RWPE2 (cell line): ENCODE measurements around the gene DACH1.

Experiments
- ATAC-seq: fragments of 200-7000 bp; cut with Tn5 transposase; 3 replicates; pipeline ENCODE4 v1.9.1; 2021; ENCODE audit warnings: low read depth
- DNase-seq: peaks from one replicate; pipeline ENCODE4 v3.0.0-alpha.2; 2020; ENCODE audit warnings: low spot score
- H3K27ac ChIP-seq: fragments of 450-650 bp; 2 replicates; pipeline ENCODE4 v1.5.1; 2017; ENCODE audit warnings: mild to moderate bottlenecking; ENCODE audit not compliant: poor library complexity, severe bottlenecking
- H3K27me3 ChIP-seq: fragments of 250-450 bp; sonication (Bioruptor Pico); 2 replicates; pipeline ENCODE4 v1.5.1; 2021; ENCODE audit warnings: mild to moderate bottlenecking, moderate library complexity; ENCODE audit not compliant: insufficient read depth, poor library complexity, severe bottlenecking
- H3K36me3 ChIP-seq: fragments of 250-450 bp; sonication (Bioruptor Pico); 2 replicates; pipeline ENCODE4 v1.5.1; 2020; ENCODE audit warnings: low read depth, mild to moderate bottlenecking, moderate library complexity
- H3K4me1 ChIP-seq: fragments of 250-450 bp; sonication (Bioruptor Pico); 2 replicates; pipeline ENCODE4 v1.5.1; 2021; ENCODE audit warnings: mild to moderate bottlenecking, moderate library complexity; ENCODE audit not compliant: insufficient read depth, poor library complexity, severe bottlenecking
- H3K4me3 ChIP-seq: fragments of 250-450 bp; sonication (Bioruptor Pico); 2 replicates; pipeline ENCODE4 v1.5.1; 2021; ENCODE audit warnings: mild to moderate bottlenecking, moderate library complexity; ENCODE audit not compliant: severe bottlenecking
- H3K9me3 ChIP-seq: fragments of 250-450 bp; sonication (Bioruptor Pico); 2 replicates; pipeline ENCODE4 v1.5.1; 2021; ENCODE audit warnings: mild to moderate bottlenecking, moderate library complexity; ENCODE audit not compliant: severe bottlenecking
- CTCF ChIP-seq: fragments of 450-650 bp; IDR thresholded peaks from one replicate; pipeline ENCODE4 v1.5.1; 2017; ENCODE audit warnings: mild to moderate bottlenecking, moderate library complexity; ENCODE audit not compliant: poor library complexity, severe bottlenecking

DACH1 gene

DNA sequence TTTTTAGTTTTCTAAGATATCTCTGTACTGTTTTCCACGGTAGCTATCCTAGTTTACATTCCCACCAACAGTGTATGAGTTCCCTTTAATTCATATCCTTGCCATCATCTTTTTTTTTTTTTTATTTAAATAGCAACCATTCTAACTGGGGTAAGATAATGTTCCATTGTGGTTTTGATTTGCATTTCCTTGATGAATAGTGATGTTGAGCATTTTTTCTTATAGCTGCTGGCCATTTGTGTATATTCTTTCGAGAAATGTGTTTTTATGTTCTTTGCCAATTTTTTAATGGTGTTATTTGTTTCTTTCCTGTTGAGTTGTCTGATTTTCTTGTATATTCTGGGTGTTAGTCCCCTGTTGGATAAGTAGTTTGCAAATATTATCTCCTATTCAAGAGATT is 454.8 kb downstream of the DACH1 start:
- H3K4me3 ChIP-seq = no peak overlapping the region
- H3K9me3 ChIP-seq = no peaks in the 10 kb centered on the region
- no peak for ATAC-seq
- no peak overlapping the region for H3K27ac ChIP-seq
- H3K4me1 ChIP-seq = peaks cover 3% of the 10 kb centered on the region
- no peaks in the 10 kb centered on the region for H3K36me3 ChIP-seq
- H3K27me3 ChIP-seq = no peaks in the 10 kb centered on the region
- TF ChIP-seq CTCF = no peak
- no peak for DNase-seq

- H3K27me3 ChIP-seq = no peaks in the 10 kb centered on the region
- ATAC-seq (no peak), DNase-seq (no peak)
- H3K9me3 ChIP-seq = no peaks in the 10 kb centered on the region
- no peak overlapping the region for H3K4me3 ChIP-seq
- H3K36me3 ChIP-seq = no peaks in the 10 kb centered on the region
- H3K27ac ChIP-seq = no peak overlapping the region
- TF ChIP-seq CTCF = no peak
- no peaks in the 10 kb centered on the region for H3K4me1 ChIP-seq
Observed at GRCh38 chr13:71408416-71408815, 458.6 kb downstream of the DACH1 start.

GRCh38 chr13:71399631-71400215 is 467.3 kb downstream of the DACH1 start:
- H3K27ac ChIP-seq = no peak overlapping the region
- H3K36me3 ChIP-seq = no peaks in the 10 kb centered on the region
- no peak overlapping the region for H3K4me3 ChIP-seq
- DNase-seq (no peak), ATAC-seq (no peak)
- H3K4me1 ChIP-seq = no peaks in the 10 kb centered on the region
- no peaks in the 10 kb centered on the region for H3K9me3 ChIP-seq
- no peaks in the 10 kb centered on the region for H3K27me3 ChIP-seq
- TF ChIP-seq CTCF = no peak

DNA sequence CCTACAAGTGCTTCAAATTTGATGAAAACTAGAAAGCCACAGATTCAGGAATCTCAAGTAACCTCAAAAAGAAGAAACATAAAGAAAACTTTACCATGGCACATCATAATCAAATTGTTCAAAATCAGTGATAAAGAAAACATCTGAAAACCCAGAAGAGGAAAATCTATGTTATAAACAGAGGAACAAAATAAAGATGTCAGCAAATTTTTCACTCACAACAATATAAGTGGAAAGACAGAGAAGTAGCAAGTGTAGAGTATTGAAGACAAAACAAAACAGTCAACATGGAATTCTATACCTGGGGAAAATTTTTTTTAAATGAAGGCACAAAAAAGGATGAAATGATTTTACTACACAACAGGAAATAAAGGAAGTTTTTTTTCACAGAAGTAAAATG is 470.9 kb downstream of the DACH1 start:
- Histone ChIP-seq H3K9me3 (no peaks in the 10 kb centered on the region), H3K27me3 (no peaks in the 10 kb centered on the region), H3K4me1 (no peaks in the 10 kb centered on the region), H3K36me3 (no peaks in the 10 kb centered on the region), H3K27ac (no peak overlapping the region), H3K4me3 (no peak overlapping the region)
- ATAC-seq (no peak), DNase-seq (no peak)
- no peak for TF ChIP-seq CTCF

DNA sequence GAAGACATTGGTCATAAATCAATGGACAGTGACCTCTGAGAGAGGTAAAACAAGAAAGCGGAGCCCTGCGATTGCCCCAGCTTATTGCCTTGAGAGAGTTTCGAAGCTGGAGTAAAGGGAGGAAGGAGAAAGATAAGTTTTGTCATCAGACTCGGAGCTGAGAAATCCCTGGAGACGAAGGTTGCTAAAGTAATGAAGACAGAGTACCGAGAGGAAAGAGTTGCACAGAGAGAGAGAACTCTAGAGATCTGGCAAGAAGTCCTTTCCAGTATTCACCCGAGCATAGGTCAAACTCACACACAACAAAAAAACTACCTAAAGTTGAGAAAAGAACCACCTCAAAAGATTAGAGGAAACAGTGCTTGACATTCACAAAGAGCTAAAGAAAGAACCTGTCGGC is 472.0 kb downstream of the DACH1 start:
- H3K27ac ChIP-seq = no peak overlapping the region
- no peaks in the 10 kb centered on the region for H3K4me1 ChIP-seq
- no peak for DNase-seq
- no peak overlapping the region for H3K4me3 ChIP-seq
- no peak for TF ChIP-seq CTCF
- peaks cover 2% of the 10 kb centered on the region for H3K9me3 ChIP-seq
- ATAC-seq = no peak
- no peaks in the 10 kb centered on the region for H3K27me3 ChIP-seq
- no peaks in the 10 kb centered on the region for H3K36me3 ChIP-seq
